ENCODE results near the gene MEF2A.
"Not testable (repeated sequence)": the region's sequence is repeated elsewhere in the genome, so short reads cannot be mapped to it uniquely, and the experiment has no call there.

Gene MEF2A

DNA sequence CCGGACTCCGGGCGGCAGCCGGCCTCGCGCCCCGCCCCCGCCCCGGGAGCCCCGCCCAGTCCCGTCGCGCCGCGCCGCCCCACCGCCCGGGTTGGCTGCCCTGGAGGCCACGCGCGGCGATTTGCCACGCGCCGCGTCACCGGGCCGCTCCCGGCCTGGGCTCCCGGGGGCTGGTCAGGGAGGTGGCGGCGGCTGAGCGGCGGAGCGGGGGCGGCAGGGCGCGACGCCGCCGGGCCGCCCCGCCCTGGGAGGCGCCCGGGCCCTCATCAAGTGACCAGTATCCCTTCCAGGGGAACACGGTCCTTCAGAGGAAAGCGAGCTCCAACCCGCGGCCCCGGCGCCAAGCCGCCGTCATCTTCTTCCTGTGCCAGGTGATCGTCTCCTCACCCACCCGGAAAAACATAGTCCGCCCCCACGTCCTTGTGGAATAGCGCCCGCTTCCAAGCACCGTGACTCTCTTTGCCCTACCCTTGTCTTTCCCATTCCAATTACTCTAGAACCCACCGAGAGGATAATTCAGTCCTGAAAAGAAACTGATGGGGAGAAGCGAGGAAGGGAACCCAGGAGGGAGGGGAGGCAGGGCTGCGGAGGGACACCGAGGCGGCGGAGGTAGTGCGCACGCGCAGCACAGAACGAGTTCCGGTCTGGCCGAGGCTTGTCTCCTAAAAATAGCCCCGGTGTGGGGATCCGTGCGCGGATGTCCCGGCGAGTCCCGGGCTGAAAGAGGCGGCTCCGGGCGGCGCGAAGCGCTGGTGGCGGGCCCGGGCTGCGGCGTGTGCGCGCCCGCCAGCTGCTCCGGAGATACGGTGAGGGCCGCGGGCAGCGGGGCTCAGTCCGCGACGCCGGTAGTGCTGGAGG, at the start of gene MEF2A:
MEF2A (plus strand) TSS at position 686 of the 858 bp plus-strand sequence. CDS start 67,136 bp downstream, outside the sequence.
- DNase-seq = peak; percentile 92

DNA sequence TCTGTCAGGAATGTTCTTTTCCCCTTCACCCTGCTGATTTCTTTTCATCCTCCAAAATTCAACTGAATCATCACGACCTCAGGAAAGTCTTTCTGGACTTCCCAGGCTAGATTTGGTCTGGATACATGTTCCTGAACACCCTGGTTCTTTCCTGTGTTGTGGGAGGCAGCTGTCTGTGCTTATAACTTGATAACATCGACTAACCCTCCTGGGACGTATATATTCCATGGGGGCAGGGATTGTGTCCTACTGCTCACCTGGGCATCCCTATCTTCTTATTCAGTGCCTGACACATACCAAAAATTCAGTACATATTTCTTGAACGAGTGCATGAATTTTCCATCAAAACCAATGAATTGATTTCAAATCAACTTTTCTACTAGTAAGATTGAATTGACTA, 47.6 kb upstream of the MEF2A start:
- no peak for DNase-seq

- not testable (repeated sequence) for DNase-seq
Measured at GRCh38 chr15:99519366-99519765, 46.4 kb upstream of the MEF2A start.

DNA sequence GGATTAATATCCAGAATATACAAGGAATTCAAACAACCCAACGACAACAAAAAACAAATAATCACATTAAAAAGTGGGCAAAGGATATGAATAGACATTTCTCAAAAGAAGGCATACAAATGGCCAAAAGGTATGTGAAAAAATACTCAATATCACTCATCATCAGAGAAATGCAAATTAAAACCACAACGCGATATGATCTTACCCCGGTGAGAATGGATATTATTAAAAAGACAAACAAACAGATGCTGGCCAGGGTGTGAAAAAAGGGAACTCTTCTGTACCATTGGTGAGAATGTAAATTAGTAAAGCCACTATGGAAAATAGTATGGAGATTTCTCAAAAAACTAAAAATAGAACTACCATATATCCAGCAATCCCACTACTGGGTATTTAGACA, 43.5 kb upstream of the MEF2A start:
- DNase-seq = no peak

DNA sequence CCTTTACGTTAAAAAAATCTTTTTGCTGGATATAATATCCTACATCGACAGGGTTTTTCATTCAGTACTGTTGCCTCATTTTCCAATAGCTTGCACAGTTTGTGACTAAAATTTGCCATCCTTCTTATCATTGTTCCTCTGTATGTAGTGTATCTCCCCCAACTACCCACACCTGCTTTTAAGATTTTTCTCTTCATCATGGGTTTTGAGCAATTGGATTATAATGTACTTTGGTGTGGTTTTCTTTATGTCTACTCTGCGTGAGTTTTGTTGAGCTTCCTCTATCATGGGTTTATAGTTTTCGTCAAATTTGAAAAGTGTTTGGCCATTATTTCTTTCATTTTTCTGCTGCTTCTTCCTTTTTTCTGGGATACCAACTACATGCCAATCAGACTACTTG, 39.6 kb upstream of the MEF2A start:
- DNase-seq = no peak

DNA sequence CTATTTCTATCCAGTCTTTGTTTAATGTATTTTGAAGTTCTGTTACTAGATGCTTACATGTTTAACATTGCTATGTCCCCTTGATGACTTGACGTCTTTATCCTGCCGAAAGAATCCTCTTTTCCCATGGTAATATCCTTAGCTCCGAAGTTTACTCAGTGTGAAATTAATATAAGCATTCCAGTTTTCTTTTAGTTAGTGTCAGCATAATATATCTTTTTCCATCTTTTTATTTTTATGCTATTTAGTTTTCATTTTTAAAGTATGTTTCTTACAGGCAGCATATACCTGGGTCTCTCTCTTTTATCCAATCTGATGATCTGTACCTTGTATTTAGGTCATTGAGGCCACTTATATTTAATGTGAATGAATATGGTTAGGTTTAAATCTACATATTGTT, 39.1 kb upstream of the MEF2A start:
- DNase-seq = no peak

- no peak for DNase-seq
Measured at GRCh38 chr15:99536422-99537040, 29.3 kb upstream of the MEF2A start.

DNA sequence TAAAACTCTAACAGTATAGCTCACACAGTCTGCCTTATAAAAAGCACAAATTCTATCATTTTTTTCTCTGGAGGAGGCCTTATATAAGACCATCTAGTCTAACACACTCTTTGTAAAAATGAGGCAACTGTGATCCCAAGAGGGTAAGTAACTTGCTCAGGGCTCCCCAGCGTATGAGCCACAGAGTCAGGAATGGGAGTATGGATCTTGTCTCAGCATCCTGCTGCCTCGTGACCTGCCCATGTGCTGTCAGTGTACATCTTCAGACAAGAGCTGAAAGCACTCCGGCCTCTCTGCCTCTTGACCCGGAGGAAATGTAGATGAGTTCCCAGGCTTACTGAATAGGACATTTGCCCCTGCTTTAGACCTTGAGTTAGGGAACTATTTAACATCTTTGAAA, 28.4 kb upstream of the MEF2A start:
- DNase-seq = no peak

- DNase-seq = no peak
Measured at GRCh38 chr15:99538261-99538660, 27.5 kb upstream of the MEF2A start.

GRCh38 chr15:99542828-99543227, 23.0 kb upstream of the MEF2A start:
- no peak for DNase-seq

- no peak for DNase-seq
Measured at GRCh38 chr15:99545605-99546004, 20.2 kb upstream of the MEF2A start.

DNA sequence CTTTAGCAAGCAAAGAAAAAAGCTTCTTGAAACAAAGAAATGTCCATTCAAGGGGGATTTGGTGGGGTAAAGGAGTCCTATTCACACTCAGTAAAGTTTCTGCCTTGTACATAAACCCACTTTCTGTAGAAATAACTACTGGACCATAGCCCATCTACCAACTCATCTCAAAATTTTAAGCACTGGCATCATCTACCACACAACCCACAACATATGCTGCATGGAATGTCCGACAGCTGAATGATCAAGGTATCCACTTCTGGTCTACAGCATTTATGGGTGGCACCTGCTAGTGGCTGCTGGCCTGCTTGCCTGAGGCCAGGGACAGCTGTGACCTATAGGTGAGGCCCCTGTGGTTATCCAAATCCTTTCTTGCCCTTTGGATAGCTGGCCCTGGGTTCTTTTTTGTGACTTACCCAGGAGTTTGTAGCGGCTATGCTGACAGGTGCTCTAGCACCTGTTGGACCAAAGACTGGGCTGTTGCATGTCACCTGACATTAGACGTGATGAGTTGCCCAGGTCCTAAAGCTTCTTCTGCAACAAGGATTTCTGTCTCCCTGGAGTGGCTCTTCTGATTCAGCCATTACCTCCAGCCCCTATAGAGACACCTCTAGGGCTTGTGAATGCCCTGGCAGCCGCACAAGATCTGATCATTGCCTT, 19.2 kb upstream of the MEF2A start:
- DNase-seq = no peak

- DNase-seq = no peak
Measured at GRCh38 chr15:99547517-99547916, 18.3 kb upstream of the MEF2A start.

GRCh38 chr15:99550077-99550476, 15.7 kb upstream of the MEF2A start:
- peak; percentile 40 for DNase-seq

DNA sequence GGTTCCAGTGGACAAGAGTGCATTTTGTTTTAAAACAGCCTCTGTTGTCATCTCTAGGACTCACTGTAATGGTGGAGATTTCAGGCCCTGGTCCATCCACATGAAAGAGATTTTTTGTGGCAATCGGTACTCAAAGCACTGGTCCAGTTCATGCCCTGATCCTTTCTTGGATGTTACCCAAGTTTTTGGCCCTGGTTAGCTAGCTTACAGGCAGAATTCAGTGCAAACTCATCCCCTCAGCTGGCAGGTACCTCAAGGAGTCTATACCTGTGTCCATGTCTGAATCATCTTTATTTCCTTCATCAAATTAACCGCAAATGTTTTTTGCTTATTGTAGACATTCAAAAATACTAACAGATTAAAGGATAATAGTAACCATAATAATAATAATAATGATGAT, 13.7 kb upstream of the MEF2A start:
- no peak for DNase-seq

- no peak for DNase-seq
Measured at GRCh38 chr15:99554880-99555488, 10.8 kb upstream of the MEF2A start.

DNA sequence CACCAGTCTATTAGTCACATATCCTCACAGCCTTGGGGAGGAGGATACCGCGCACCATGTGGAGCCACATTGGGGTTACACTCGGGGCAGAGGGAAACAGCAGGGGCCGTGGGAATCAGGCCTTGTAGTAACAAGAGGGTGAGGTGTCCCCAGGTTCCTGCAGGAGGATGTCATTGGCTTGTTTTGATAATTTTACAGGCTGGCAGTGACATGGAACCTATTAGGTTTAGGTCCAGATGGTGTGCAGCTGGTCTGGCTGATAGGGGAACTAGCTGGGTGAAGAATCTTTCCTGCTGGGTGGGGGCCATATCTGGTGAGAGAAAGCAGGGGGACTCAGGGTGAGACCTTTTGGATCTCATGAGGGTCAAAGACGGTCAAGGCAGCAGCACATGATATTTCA, 9.8 kb upstream of the MEF2A start:
- no peak for DNase-seq

DNA sequence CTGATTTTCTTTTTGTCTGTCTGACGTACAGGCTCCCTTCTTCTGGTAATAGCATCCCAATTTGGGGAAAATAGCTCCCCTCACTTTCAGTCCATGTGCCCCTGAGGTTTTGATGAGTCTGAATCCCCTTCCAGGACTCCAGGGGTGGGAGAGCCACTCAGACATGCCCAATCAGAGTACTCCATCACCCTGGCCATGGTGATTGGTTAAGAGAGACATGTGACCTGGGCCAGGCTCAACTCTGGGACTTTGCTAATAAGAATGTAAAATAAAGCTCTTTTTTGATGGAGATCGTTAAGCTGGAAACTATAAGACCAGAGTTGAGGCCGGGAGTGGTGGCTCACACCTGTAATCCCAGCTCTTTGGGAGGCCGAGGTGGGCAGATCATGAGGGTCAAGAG, 9.2 kb upstream of the MEF2A start:
- no peak for DNase-seq

DNA sequence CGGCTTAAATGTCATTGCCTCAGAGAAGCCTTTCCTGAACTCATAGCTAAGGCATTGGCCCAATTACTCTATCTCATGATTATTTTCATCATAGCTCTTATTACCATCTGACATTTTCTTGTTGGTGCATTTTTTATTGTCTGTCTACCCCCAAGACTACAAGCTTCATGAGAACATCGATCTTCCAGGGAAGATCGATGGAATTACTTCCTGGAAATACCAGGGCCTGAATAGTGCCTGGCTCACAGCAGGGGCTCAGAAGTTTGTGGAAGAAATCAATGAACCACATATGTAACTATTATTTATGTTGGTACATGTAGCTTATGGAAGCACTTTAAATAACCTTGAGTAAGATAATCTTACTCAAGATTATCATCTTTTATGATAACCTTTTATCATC, 7.7 kb upstream of the MEF2A start:
- DNase-seq = no peak

DNA sequence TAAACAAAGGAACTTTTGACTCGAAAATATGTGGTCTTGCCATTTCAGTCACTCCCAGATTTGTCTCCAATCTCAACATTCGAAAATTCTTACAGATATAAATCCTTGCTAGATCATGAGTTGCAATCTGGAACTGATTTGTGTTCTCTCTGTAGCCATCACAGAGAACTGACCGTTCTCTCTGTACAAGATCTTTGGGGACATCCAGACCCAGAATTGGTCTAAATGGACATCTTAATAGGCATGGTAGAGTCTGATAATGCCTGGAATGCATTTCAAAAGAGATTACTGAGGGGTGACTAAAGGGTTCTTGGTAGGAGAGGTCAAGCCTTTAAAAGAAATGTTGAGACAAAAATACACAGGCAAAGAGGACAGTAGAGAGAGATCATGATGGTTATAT, 7.2 kb upstream of the MEF2A start:
- DNase-seq = no peak

DNA sequence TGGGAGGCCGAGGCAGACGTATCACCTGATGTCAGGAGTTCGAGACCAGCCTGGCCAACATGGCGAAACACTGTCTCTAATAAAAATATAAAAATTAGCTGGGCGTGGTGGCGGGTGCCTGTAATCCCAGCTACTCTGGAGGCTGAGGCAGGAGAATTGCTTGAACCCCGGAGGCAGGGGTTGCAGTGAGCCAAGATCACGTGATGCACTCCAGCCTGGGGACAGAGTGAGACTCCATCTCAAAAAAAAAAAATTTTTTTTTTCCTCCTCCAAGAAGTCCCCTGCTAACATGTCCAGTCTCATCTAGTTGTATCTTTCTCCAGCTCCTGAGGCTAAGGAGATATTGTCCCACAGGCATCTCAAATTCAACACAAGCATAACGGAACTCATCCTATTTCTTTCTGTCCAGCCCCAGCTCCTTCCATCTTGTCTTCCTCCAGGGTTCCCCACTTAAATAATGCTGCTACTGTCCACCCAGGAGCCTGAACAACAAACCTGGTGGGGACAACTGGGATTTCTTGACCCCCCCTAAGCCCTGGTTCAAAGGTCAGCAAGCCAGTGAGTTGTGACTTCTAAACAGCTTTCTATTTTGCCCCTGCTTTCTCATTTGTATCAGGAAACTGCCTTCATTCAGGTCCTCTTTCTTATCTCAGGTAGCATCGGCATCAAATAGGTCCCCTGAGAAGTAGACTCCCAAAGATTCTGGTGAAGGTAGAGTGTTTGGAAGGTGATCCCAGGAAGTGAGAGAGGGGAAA, 4.1 kb upstream of the MEF2A start:
- DNase-seq = no peak

DNA sequence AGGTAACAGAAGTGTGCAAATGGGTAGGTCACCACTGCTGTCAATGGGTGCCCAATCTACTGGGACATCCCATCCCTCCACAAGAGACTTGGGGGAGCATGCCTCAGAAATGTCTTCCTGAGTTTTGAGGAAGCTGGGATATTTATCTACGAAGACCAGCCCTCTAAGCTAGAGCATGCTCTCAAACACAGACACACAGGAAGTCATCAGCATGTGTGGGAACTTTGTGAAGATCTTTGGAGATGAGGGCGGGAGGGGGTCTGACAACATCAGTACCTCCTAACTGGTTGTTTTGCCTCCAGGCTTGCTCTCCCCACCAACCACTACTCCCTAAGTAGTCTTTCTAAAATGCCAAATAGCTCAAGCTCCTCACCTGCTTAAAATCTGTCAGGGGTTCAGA, 3.5 kb upstream of the MEF2A start:
- DNase-seq = no peak
